Measurements from ENCODE around the gene AREL1.

AREL1 gene

DNA sequence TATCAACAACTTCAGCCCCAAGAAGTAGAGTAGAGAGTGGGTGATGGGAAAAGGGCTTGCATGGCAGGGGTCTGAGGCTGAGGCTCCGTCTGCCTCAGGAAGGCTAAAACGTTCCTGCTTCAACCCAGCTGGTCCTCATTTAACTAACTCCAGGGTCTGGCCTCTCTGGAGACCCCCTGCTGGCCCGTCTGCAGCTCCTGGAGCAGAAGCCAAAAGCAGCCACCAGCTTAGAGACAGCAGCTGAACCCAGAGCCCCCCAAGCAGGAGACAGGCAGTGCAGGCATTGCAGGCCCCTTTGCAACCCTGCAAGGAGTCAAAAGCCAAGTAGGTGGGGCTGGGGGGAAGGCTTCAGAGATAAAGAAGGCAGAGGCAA is 75.7 kb downstream of the AREL1 start:
- DNase-seq (ENCODE audit: low read depth, low spot score) = no peak

- no peak for DNase-seq (ENCODE audit: low read depth, low spot score)
These were observed 76.3 kb downstream of the AREL1 start for GRCh38 chr14:74636424-74637177.

DNA sequence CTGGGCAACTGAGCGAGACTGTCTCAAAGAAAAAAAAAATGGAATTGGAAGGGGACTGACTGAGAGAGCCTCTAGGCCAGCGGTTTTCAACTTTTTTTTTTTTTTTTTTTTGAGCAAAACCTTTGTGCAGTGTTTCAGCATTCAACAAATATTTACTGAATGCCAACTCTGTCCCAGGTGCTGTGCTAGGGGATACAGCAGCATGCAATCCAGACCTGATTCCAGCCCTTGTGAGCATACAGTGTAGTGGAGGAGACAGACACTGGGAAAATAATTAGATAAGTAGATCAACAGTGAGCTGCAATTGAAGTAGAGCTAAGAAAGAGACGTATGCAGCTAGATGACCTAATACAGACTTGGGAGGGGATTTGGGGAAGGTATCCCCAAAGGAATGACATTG is 77.0 kb downstream of the AREL1 start:
- no peak for DNase-seq (ENCODE audit: low read depth, low spot score)

DNA sequence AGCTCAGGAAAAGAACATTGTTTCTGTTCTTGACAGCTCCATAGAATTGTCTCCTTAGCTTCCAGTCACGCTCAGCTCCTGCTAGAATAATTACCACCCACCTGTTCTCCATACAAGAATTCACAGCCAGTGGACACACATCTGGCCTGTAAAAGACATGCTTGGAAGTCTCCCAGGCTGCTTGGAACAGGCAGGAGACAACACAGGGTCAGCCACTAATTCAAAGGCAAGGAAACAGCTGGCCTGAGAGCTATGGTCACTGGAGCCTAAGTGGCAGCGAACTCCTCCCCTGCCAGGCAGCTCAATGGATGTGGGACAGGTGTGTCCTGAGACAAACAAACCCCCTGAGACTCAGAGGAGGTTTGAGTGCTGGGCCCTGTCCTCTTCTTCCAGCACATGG is 77.9 kb downstream of the AREL1 start:
- no peak for DNase-seq (ENCODE audit: low read depth, low spot score)

- DNase-seq (ENCODE audit: low read depth, low spot score) = no peak
These were observed 78.4 kb downstream of the AREL1 start for GRCh38 chr14:74634481-74634880.

- DNase-seq (ENCODE audit: low read depth, low spot score) = no peak
These were observed 81.8 kb downstream of the AREL1 start for GRCh38 chr14:74630881-74631690.

DNA sequence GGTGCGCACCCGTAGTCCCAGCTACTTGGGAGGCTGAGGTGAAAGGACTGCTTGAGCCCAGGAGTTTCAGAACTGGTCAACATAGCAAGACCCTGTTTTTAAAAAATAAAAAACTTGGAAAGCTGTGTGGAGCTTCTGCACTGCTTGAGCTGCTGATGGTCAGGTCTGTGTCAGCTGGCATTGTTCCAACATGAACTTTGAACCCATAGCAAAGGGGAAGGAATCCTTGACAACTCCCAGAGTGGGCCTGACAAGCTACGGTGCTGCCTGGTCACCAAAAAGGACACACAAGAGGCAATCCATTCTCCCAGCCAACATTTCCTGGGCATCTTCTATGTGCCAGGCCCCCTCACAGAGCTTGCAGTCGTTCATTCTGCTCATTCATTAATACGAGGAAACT is 84.5 kb downstream of the AREL1 start:
- DNase-seq (ENCODE audit: low read depth, low spot score) = no peak

- DNase-seq (ENCODE audit: low read depth, low spot score) = no peak
These were observed 85.8 kb downstream of the AREL1 start for GRCh38 chr14:74627076-74627475.

- no peak for DNase-seq (ENCODE audit: low read depth, low spot score)
These were observed 90.6 kb downstream of the AREL1 start for GRCh38 chr14:74622257-74622656.

GRCh38 chr14:74621556-74621955 is 91.3 kb downstream of the AREL1 start:
- no peak for DNase-seq (ENCODE audit: low read depth, low spot score)

GRCh38 chr14:74620923-74621322 is 92.0 kb downstream of the AREL1 start:
- no peak for DNase-seq (ENCODE audit: low read depth, low spot score)

- no peak for DNase-seq (ENCODE audit: low read depth, low spot score)
These were observed 92.4 kb downstream of the AREL1 start for GRCh38 chr14:74620497-74620921.

- no peak for DNase-seq (ENCODE audit: low read depth, low spot score)
These were observed 93.2 kb downstream of the AREL1 start for GRCh38 chr14:74619672-74620131.

DNA sequence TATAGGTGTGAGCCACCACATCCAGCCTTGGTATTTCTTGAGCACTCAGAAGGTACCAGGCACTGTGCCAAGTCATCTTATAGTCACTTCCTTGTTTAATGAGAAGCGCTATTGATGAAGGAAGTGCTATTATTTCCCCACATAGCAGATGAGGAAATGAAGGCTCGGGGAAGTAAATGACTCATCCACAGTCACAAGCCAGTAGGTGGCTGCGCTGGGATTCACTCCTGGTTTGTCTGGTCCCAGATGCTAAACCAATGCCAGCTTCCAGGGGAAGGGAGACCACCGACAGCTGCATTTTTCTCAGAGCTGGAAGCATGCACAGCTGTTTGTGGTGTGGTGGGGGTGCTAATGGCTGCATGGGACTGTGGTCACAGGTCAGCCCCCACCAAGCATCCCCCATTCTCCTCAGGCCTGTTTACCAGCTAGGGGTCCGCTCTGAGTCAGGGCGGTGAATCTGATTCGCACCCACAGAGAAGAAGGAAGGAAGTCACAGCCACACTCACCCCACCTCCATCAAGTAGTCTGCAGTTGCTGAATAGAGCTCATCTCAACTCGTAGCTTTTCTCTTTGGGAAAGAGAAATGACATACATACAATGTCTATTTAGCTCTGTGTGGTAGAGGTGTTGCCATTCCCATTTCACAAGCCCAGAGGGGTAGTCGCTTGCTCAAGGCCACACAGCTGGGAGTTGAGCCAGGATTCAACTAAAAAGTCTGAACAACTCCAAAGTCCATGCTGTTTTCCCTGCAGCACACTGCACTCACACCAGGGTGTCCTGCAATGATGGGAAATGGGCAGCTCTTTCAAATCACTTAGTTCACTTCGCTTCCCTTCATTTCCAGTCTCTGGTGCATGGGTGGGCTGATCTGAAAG is 94.6 kb downstream of the AREL1 start:
- peak; percentile 24 for DNase-seq (ENCODE audit: low read depth, low spot score)

GRCh38 chr14:74616996-74617700 is 95.7 kb downstream of the AREL1 start:
- DNase-seq (ENCODE audit: low read depth, low spot score) = no peak

DNA sequence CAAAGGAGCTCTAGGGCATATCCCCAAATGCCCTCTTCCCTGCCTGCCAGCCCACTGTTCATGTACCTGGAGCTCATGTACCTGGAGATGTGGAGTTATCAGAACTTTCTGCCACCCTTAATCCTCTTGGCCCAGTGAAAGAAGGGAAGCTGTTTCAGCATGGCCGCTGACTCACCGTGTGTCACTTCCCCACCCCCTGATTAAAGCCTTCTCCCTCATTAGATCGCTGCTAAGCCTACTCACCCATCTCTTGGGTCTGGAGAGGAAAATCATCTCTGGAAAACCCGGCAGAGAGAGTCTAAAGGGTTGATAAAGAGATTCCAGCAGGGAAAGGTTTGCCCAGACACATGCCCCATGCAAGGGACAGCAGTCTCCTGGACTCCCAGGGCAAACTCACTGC is 96.4 kb downstream of the AREL1 start:
- DNase-seq (ENCODE audit: low read depth, low spot score) = no peak

DNA sequence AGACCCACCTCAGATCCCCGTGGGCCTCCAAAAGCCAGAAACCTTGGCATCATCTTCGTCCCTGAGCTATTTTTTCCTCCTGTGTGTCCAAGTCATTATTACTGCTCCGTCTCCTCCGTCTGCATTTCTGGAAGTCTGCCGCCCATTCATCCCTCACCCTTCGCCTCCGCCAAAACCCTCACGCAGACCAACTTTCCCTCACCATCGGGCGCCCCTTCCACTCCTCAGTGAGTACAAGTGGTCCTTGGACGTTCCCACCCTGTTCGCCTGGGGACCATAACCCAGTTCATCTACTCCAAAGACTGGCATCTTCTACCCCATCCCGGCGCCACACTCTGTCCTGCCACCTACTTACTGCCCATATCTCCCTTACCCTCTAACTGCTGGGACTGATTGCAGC is 97.1 kb downstream of the AREL1 start:
- no peak for DNase-seq (ENCODE audit: low read depth, low spot score)

GRCh38 chr14:74614508-74615495 is 98.1 kb downstream of the AREL1 start:
- DNase-seq (ENCODE audit: low read depth, low spot score) = no peak

GRCh38 chr14:74613211-74613914 is 99.5 kb downstream of the AREL1 start:
- no peak for DNase-seq (ENCODE audit: low read depth, low spot score)

All from activated naive CD8-positive, alpha-beta T cell treated with anti-CD3 and anti-CD28 coated beads, Interleukin-2, amount 50 U/mL, for 16 hours (primary cell).